SK-N-SH (cell line): Measurements from ENCODE around the gene GFPT2. TPM values are rescaled to one million over a fixed set of nuclear protein-coding genes. Genes with fewer than 3 reads are reported as not detected.

ENCODE experiments used
- CTCF ChIA-PET: fragments of 300-600, 350-600 bp; formaldehyde crosslinking; extraction: SDS; loops from one replicate; lab custom pipeline; 2021; lab: Yijun Ruan, JAX
- POLR2A ChIA-PET: fragments of 350-600 bp; sonication (Branson Sonifier 250); formaldehyde crosslinking; extraction: SDS; loops from one replicate; lab custom pipeline; 2020; ENCODE audit warnings: antibody characterized with exemption, inconsistent platforms; lab: Yijun Ruan, JAX
- DNase-seq: peaks from one replicate; pipeline ENCODE4 v3.0.0; 2012
- H2AFZ ChIP-seq: fragments of 200-600 bp; sonication (generic); 2 replicates; pipeline ENCODE4 v1.8.1; 2016; ENCODE audit warnings: antibody characterized with exemption, mild to moderate bottlenecking, low read depth
- H3F3A ChIP-seq: fragments of 200-600 bp; sonication (generic); replicated peaks from 2 replicates; pipeline ENCODE3; 2016; ENCODE audit warnings: antibody characterized with exemption, mild to moderate bottlenecking; ENCODE audit not compliant: insufficient read depth
- H3K27ac ChIP-seq, 2 experiments: fragments of 200-500 bp in 1 of 2; fragments of 200-600 bp in 1 of 2; sonication (Bioruptor generic) in 1 of 2; sonication (generic), shearing (Covaris generic) in 1 of 2; 2 replicates each; pipeline versions ENCODE4 v1.5.1 to v1.6.1; 2014 to 2016; ENCODE audit warnings: low read depth in 2 of 2, inconsistent platforms in 1 of 2, low read length in 1 of 2, mild to moderate bottlenecking in 1 of 2, mixed read lengths in 1 of 2
- H3K27me3 ChIP-seq: fragments of 200-600 bp; sonication (generic), shearing (Covaris generic); 2 replicates; pipeline ENCODE4 v1.6.1; 2016; ENCODE audit warnings: mixed run types; ENCODE audit not compliant: insufficient read depth
- H3K36me3 ChIP-seq, 2 experiments: fragments of 200-500 bp in 1 of 2; fragments of 200-600 bp in 1 of 2; sonication (Bioruptor generic) in 1 of 2; sonication (generic) in 1 of 2; replicated peaks in 1 of 2; 2 replicates each; pipeline versions ENCODE3 to v1.5.1; 2014 to 2016; ENCODE audit warnings: low read length in 1 of 2, mild to moderate bottlenecking in 1 of 2; ENCODE audit not compliant: insufficient read depth in 2 of 2, control insufficient read depth in 1 of 2
- H3K4me1 ChIP-seq, 2 experiments: fragments of 200-500 bp in 1 of 2; fragments of 200-600 bp in 1 of 2; sonication (Bioruptor generic) in 1 of 2; sonication (generic), shearing (Covaris generic) in 1 of 2; 2 replicates each; pipeline versions ENCODE4 v1.5.1 to v1.6.1; 2014 to 2016; ENCODE audit warnings: low read depth in 1 of 2, low read length in 1 of 2, mixed run types in 1 of 2; ENCODE audit not compliant: insufficient read depth in 2 of 2, control insufficient read depth in 1 of 2
- H3K4me2 ChIP-seq: fragments of 200-600 bp; sonication (generic), shearing (Covaris generic); 2 replicates; pipeline ENCODE4 v1.6.1; 2017; ENCODE audit warnings: mixed run types
- H3K4me3 ChIP-seq, 2 experiments: fragments of 200-500 bp in 1 of 2; fragments of 200-600 bp in 1 of 2; sonication (Bioruptor generic) in 1 of 2; sonication (generic), shearing (Covaris generic) in 1 of 2; 2 replicates each; pipeline versions ENCODE4 v1.5.1 to v1.8.1; 2014 to 2016; ENCODE audit warnings: low read depth in 2 of 2, inconsistent platforms in 1 of 2, low read length in 1 of 2, mild to moderate bottlenecking in 1 of 2, mixed read lengths in 1 of 2, moderate library complexity in 1 of 2
- H3K79me2 ChIP-seq: fragments of 200-600 bp; sonication (generic); 2 replicates; pipeline ENCODE4 v1.8.1; 2017; ENCODE audit warnings: mild to moderate bottlenecking; ENCODE audit not compliant: insufficient read depth
- H3K9ac ChIP-seq: fragments of 200-600 bp; sonication (generic); 2 replicates; pipeline ENCODE4 v1.6.1; 2017; ENCODE audit warnings: mixed run types
- H3K9me2 ChIP-seq: fragments of 200-600 bp; sonication (generic); 2 replicates; pipeline ENCODE4 v1.6.1; 2017; ENCODE audit warnings: mixed run types
- H3K9me3 ChIP-seq: fragments of 200-600 bp; sonication (generic); 2 replicates; pipeline ENCODE4 v1.6.1; 2017; ENCODE audit warnings: mixed run types, mild to moderate bottlenecking, moderate library complexity
- H4K20me1 ChIP-seq: fragments of 200-600 bp; sonication (generic); 2 replicates; pipeline ENCODE4 v1.6.1; 2017; ENCODE audit warnings: mild to moderate bottlenecking, mixed run types; ENCODE audit not compliant: insufficient read depth
- CHD2 ChIP-seq: fragments of 150-350 bp; IDR thresholded peaks from 2 replicates; pipeline ENCODE4 v1.6.1; 2018; ENCODE audit warnings: low read length; ENCODE audit not compliant: partially characterized antibody
- CTCF ChIP-seq: fragments of 200-600 bp; sonication (generic); IDR thresholded peaks from 2 replicates; pipeline ENCODE4 v1.6.1; 2017; ENCODE audit warnings: antibody characterized with exemption, mild to moderate bottlenecking, moderate library complexity
- ELF1 ChIP-seq: IDR thresholded peaks from 2 replicates; pipeline ENCODE4 v1.4.0; 2012
- EP300 ChIP-seq, 2 experiments: IDR thresholded peaks; 2 replicates each; pipeline versions ENCODE4 v1.4.0 to v1.6.1; 2012; ENCODE audit warnings: borderline replicate concordance in 1 of 2, low read depth in 1 of 2, low read length in 1 of 2
- EZH2phosphoT487 ChIP-seq: fragments of 200-600 bp; sonication (generic); IDR thresholded peaks from 2 replicates; pipeline ENCODE4 v1.6.1; 2017; ENCODE audit warnings: low read depth, mixed run types, mild to moderate bottlenecking, antibody characterized with exemption, moderate library complexity, borderline replicate concordance
- FOSL2 ChIP-seq: IDR thresholded peaks from 2 replicates; pipeline ENCODE4 v1.4.0; 2012; ENCODE audit warnings: low read depth, mild to moderate bottlenecking, moderate library complexity, borderline replicate concordance
- FOXM1 ChIP-seq: IDR thresholded peaks from 2 replicates; pipeline ENCODE4 v1.4.0; 2012; ENCODE audit warnings: low read depth, mild to moderate bottlenecking
- JUND ChIP-seq: IDR thresholded peaks from 2 replicates; pipeline ENCODE4 v1.4.0; 2012
- MXI1 ChIP-seq: IDR thresholded peaks from 2 replicates; pipeline ENCODE4 v1.6.1; 2012; ENCODE audit warnings: mild to moderate bottlenecking, low read depth, low read length, improper control_type of control experiment
- NFIC ChIP-seq: IDR thresholded peaks from 2 replicates; pipeline ENCODE4 v1.4.0; 2012; ENCODE audit warnings: borderline replicate concordance
- NRF1 ChIP-seq: IDR thresholded peaks from 2 replicates; pipeline ENCODE4 v1.6.1; 2012; ENCODE audit warnings: low read depth, mild to moderate bottlenecking, low read length
- PBX3 ChIP-seq: IDR thresholded peaks from 2 replicates; pipeline ENCODE4; 2012
- RAD21 ChIP-seq: IDR thresholded peaks from 2 replicates; pipeline ENCODE4 v1.6.1; 2012; ENCODE audit warnings: mild to moderate bottlenecking, low read length
- REST ChIP-seq: IDR thresholded peaks from 2 replicates; pipeline ENCODE4 v1.6.1; 2012; ENCODE audit warnings: mild to moderate bottlenecking, low read depth, low read length, moderate library complexity
- SMC3 ChIP-seq: IDR thresholded peaks from 2 replicates; pipeline ENCODE4 v1.6.1; 2012; ENCODE audit warnings: low read depth, low read length, improper control_type of control experiment
- TEAD4 ChIP-seq: IDR thresholded peaks from 2 replicates; pipeline ENCODE4 v1.4.0; 2012; ENCODE audit warnings: mild to moderate bottlenecking, borderline replicate concordance; ENCODE audit not compliant: insufficient read depth
- USF1 ChIP-seq: IDR thresholded peaks from 2 replicates; pipeline ENCODE4 v1.4.0; 2012; ENCODE audit warnings: low read depth, borderline replicate concordance
- USF2 ChIP-seq: fragments of 150-350 bp; IDR thresholded peaks from 2 replicates; pipeline ENCODE4 v1.6.1; 2017; ENCODE audit warnings: antibody characterized with exemption, low read length, low read depth, borderline replicate concordance
- YY1 ChIP-seq: IDR thresholded peaks from 2 replicates; pipeline ENCODE4 v1.4.0; 2012; ENCODE audit warnings: low read depth, mild to moderate bottlenecking
- ZBTB33 ChIP-seq: IDR thresholded peaks from 2 replicates; pipeline ENCODE4 v1.4.0; 2012; ENCODE audit warnings: low read depth, borderline replicate concordance
- WGBS: methylation state at CpG from one replicate; pipeline ENCODE4 v1.1.6; 2017; ENCODE audit warnings: low lambda C conversion rate; 5-methylcytosine and 5-hydroxymethylcytosine counted together
- polyA plus RNA-seq, 3 experiments: library from polyadenylated mRNA; depleted of rRNA; stranded (reverse); fragments of >200 nt; gene quantifications; 2 replicates each; pipeline ENCODE4 v1.2.3, GENCODE V29; 2012

Gene GFPT2
- polyA plus RNA-seq, 1 of the 3 experiments (the other 2 are of a cell fraction): 8.1 TPM

- CTCF ChIA-PET: no interaction called here
- TF ChIP-seq YY1: no peak
- TF ChIP-seq ZBTB33: no peak
- TF ChIP-seq USF2: no peak
- no peak for TF ChIP-seq SMC3
- no peak for TF ChIP-seq REST
- TF ChIP-seq USF1: no peak
- no peak for TF ChIP-seq PBX3
- no peak for TF ChIP-seq EP300 (IDR thresholded peaks at IDR 0.05; ENCODE audit: borderline replicate concordance in 1 of 2, low read depth in 1 of 2, low read length in 1 of 2)
- TF ChIP-seq CTCF: no peak
- TF ChIP-seq ELF1: no peak
- TF ChIP-seq FOSL2: no peak
- no peak for TF ChIP-seq FOXM1
- no peak for TF ChIP-seq NFIC
- no peak for TF ChIP-seq RAD21
- TF ChIP-seq TEAD4: no peak
- TF ChIP-seq JUND: no peak
- TF ChIP-seq EZH2phosphoT487: no peak
- TF ChIP-seq CHD2: no peak
- TF ChIP-seq MXI1: no peak
- TF ChIP-seq NRF1: no peak
- no peaks in the 10 kb centered on the region for H3K9me3 ChIP-seq
- H4K20me1 ChIP-seq: no peaks in the 10 kb centered on the region
- POLR2A ChIA-PET: no interaction called here
- no peaks in the 10 kb centered on the region for H3K79me2 ChIP-seq
- no peaks in the 10 kb centered on the region for H3K9me2 ChIP-seq
- H2AFZ ChIP-seq: no peak overlapping the region
- H3K4me3 ChIP-seq: no peak overlapping the region
- H3F3A ChIP-seq: no peaks in the 10 kb centered on the region
- H3K36me3 ChIP-seq: no peaks in the 10 kb centered on the region
- no peak overlapping the region for H3K4me2 ChIP-seq
- H3K27me3 ChIP-seq: no peaks in the 10 kb centered on the region
- WGBS: 56% methylated on average over 9 of the region's 9 CpGs
- no peak overlapping the region for H3K9ac ChIP-seq
- DNase-seq: no peak
- H3K27ac ChIP-seq: no peak overlapping the region
- peaks cover 0 to 19% of the 10 kb centered on the region in 2 experiments; a peak in 1 of 4 replicates for H3K4me1 ChIP-seq
These were observed 25.6 kb upstream of the GFPT2 start for GRCh38 chr5:180378438-180379344.
